LNCAP (cell line): ENCODE measurements around the gene RAPGEF4.

ENCODE experiments used
- TF ChIP-seq, protein P1 (sequence below): fragments of 450-650 bp; IDR thresholded peaks from 2 replicates; pipeline ENCODE4 v1.5.1; 2017; ENCODE audit warnings: mild to moderate bottlenecking

The RAPGEF4 gene

DNA sequence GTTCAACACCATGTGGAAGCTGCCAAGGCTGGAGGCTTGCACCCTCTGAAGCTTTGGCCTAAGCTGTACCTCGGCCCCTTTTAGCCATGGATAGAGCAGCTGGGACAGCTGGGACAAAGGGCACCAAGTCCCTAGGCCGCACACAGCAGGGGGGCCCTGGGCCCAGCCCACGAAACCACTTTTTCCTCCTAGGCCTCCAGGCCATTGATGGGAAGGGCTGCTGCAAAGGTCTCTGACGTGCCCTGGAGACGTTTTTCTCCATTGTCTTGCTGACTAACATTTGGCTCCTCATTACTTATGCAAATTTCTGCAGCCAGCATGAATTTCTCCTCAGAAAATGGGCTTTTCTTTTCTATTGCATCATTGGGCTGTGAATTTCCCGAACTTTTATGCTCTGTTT lies 13.7 kb downstream of the RAPGEF4 start:
- TF ChIP-seq, protein P1, sequence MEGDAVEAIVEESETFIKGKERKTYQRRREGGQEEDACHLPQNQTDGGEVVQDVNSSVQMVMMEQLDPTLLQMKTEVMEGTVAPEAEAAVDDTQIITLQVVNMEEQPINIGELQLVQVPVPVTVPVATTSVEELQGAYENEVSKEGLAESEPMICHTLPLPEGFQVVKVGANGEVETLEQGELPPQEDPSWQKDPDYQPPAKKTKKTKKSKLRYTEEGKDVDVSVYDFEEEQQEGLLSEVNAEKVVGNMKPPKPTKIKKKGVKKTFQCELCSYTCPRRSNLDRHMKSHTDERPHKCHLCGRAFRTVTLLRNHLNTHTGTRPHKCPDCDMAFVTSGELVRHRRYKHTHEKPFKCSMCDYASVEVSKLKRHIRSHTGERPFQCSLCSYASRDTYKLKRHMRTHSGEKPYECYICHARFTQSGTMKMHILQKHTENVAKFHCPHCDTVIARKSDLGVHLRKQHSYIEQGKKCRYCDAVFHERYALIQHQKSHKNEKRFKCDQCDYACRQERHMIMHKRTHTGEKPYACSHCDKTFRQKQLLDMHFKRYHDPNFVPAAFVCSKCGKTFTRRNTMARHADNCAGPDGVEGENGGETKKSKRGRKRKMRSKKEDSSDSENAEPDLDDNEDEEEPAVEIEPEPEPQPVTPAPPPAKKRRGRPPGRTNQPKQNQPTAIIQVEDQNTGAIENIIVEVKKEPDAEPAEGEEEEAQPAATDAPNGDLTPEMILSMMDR, result no peak

DNA sequence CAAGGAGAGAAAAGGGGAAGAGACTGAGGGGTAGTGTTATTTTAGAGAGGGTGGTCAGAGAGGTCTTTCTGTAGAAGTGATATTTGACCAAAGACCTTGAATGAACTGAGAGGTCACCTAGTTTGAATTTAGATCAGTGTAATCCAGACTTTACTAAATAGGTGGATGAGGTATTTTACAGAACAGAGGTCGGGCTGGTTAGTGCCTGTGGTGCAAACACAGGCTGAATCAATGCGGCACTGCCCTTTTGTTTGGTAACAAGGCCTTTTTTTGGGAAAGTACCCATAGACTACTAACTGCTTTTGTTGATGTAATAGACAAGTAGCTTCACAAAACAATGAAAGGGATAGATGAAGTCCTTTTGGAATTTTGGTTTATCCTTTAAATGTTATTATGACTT lies 15.9 kb downstream of the RAPGEF4 start:
- TF ChIP-seq, protein P1, result no peak

- TF ChIP-seq, protein P1, result no peak
These were observed 18.0 kb downstream of the RAPGEF4 start for GRCh38 chr2:172753610-172754009.

DNA sequence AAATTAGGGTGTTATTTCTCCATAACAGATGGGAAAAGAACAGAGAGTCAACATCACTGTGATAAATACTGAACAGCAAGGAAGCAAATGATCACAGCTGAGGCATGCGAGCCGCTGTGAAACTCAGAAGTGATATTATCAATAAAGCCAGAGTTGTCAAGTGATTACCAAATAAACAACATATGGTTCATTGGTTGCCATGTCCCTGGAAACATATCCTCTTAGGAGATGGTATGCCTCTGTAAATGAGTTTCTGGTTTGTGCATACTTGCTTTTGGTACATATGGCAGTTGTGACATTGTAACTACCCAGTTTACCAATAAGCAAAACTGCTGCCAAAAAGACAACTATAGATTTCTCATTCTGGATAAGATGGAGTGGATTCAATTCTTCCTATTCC lies 23.8 kb downstream of the RAPGEF4 start:
- TF ChIP-seq, protein P1, result no peak

GRCh38 chr2:172761306-172761705 lies 25.7 kb downstream of the RAPGEF4 start:
- TF ChIP-seq, protein P1, result no peak

DNA sequence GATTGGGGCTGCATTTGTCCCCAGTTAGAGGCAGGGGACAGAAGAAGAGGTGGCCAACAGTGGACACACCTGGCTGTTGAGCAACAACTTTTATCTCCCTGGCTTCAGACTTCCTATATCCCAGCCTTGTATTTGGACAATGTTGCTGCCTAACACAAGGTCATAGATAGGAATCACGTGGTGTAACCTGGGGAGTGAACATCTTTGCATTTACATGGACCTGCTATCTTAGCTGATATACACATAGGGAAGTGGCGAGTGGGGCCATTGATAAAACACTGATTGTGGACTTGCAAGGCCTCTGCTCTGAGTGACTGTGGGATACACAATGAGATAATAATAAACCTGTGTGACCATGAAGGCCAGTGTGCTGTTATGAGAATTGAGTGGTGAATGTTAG lies 26.9 kb downstream of the RAPGEF4 start:
- TF ChIP-seq, protein P1, result no peak

DNA sequence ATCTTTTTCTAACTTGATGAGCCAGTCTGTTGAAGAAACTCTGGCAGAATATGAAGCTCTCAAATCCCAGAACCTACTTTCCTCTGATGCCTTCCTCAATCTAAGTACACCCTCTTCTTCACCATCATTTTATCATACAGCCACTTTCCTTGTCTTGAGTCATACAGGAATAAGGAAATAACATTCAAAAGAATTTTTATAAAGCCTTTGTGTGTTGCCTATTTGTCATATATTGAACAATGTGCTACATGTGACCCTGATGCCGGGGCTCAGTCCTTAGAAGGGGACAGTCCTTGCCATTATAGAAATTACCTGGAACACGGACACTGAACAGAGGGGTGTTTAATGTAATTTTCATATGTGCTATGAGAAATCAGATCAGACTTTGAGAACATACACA lies 27.4 kb downstream of the RAPGEF4 start:
- TF ChIP-seq, protein P1, result no peak

- TF ChIP-seq, protein P1, result no peak
These were observed 30.0 kb downstream of the RAPGEF4 start for GRCh38 chr2:172765662-172766061.
